ENCODE data around the gene HMGCL. TPM values are rescaled to one million over a fixed set of nuclear protein-coding genes. Genes with fewer than 3 reads are reported as not detected.
A peak's percentile ranks its signal among the peaks of the same experiment; 100 is the strongest.
"Not testable (repeated sequence)": the region's sequence is repeated elsewhere in the genome, so short reads cannot be mapped to it uniquely, and the experiment has no call there.

HMGCL gene
- polyA plus RNA-seq, 4 donors: 21.2 to 77.3 (median 64.7) TPM

DNA sequence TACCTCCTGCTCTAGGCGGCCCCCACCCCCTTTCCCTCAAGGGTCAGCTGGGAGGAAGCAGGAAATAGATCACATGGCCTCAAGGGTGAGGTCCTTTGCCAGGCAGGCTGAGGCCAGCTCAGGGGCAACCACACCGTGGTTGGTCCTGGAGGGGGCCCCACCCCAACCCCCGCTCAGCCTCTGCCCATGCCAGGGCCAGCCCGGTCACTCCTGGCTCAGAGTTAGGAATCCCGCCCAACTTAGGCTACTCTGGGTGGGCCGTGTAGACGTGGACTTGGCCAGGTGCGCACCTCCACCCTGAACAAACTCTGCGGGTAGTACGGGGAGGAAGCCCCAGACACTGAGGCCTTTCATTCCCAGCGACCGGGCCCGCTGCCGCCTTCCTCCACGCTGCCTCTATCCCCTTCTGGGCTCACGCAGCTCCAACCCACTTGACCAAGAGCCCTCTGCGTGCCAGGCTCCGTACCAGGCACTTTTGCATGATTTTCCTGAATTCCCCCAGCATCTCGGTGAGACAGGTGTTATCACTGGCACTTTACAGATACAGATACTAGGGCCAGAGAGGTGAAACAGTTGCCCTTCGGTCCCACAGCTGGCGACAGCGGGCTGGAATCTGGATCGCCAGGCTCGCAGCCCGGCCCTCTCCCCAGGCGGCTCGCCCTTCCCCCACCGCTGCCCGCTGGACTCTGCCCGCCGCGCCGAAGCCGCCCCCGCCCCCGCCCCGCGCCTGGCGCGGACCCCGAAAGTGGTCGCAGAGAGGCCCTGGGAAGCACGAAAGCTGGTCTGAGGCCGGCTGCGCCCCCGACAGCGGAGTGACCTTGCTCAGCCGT is 25.4 kb downstream of the HMGCL start:
- DNase-seq (ENCODE audit: low read depth in 4 of 4, low spot score in 3 of 4): no peak

DNA sequence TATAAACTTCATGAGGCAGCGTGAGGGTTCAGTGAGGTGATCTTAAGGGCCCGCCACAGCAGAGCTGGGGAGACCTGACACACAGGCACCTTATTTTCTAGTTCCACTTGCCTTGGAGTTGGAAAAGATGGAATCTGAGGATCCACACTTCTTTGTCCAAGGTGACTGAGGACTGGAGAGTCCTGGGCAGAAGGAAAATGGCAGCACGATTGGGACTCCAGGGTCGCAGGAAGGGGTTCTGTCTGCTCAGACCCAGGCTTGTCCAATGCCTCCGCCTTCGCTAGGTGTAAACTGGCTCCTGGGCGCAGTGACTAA is 26.0 kb downstream of the HMGCL start:
- no peak for DNase-seq (ENCODE audit: low read depth in 4 of 4, low spot score in 3 of 4)

DNA sequence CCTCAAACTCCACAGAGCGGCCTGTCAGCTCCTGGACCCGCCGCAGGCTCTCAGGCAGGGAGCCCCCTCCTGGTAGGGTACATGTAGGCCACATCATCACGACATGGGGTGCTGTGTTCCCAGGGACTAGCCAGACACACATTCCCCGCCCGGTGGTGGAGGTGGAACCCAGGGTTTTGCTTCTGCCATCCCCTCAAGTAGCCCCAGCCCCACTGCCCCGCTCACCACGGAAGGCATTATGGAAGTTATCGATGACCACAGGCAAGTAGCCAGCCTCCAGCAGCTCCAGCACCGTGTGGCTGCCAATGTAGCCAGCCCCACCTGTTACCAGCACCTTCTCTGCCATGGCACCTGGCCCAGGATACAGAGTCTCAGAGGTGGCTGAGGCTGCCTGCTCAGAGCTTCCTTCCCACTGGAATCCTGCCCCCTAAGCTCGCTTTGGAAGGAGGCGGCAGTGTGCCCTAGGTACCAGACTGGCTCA is 26.5 kb downstream of the HMGCL start:
- DNase-seq (ENCODE audit: low read depth in 4 of 4, low spot score in 3 of 4): no peak

DNA sequence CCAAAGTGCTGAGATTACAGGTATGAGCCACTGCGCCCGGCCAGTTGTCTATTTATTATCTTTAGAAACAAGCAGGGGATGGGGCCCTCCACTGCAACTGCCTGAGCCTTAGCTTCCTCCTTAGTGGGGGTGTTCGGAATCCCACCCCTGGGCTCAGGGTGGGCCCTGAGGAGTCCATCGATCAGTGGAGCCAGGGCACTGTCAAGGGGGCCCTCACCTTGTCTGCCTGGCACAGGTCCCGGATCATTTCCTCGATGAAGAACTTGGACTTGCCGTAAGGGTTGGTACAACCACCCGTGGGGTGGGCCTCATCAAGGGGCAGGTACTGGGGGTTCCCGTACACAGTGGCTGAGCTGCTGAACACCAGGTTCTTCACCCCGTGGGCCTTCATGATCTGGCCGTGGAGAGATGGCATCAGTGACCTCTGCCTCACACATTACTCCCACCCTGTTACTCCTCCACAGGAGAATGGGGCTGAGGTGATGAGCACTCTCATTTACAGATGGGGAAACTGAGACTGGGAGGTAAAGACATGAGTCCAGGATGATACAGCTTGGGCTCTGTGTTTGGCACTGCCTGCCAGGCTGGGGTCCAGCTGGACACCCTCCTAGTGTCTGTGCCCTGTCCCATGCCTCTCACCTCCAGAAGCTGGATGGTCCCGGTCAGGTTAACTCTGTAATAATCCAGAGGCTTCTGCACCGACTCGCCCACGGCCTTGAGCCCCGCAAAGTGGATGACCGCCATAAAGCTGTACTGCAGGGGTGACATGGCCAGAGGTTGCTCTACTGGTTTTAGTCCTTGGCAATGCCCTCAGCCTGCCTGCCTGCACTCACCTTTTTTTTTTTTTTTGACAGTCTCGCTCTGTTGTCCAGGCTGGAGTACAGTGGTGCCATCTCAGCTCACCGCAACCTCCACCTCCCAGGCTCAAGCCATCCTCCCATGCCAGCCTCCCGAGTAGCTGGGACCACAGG is 27.5 kb downstream of the HMGCL start:
- no peak for DNase-seq (ENCODE audit: low read depth in 4 of 4, low spot score in 3 of 4)

DNA sequence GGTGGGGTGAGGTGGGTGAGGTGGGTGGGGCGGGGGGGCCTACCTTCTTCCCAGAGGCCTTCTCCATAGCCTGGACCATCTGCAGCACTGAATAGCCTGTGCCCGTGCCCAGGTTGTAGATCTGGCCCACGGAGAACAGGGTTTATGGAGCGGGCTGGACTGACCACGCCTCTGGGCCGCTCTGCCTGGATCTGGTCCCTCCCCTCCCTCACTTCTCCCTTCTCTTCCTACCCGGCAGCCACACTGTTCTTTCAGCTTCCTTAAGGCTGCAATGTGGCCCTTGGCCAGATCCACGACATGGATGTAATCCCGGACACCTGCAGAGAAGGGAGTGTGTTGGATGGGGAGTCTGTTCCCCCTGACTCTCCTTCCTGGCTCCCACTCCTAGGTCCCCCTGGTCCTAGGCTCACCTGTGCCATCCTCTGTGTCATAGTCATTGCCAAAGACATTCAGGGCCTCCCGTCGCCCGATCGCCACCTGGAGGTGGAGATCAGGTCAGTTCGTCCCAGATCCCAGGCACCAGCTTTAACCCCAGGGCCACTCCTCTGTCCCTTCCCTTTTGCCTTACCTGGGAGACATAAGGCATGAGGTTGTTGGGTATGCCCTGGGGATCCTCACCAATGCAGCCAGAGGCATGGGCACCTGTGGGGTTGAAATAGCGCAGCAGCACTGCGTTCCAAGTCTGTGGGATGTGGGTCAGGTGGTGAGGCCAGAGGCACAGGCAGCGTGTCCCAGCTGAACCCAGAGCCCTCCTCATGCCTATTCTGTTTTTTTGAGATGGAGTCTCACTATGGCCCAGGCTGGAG is 28.6 kb downstream of the HMGCL start:
- DNase-seq (ENCODE audit: low read depth in 4 of 4, low spot score in 3 of 4): no peak

DNA sequence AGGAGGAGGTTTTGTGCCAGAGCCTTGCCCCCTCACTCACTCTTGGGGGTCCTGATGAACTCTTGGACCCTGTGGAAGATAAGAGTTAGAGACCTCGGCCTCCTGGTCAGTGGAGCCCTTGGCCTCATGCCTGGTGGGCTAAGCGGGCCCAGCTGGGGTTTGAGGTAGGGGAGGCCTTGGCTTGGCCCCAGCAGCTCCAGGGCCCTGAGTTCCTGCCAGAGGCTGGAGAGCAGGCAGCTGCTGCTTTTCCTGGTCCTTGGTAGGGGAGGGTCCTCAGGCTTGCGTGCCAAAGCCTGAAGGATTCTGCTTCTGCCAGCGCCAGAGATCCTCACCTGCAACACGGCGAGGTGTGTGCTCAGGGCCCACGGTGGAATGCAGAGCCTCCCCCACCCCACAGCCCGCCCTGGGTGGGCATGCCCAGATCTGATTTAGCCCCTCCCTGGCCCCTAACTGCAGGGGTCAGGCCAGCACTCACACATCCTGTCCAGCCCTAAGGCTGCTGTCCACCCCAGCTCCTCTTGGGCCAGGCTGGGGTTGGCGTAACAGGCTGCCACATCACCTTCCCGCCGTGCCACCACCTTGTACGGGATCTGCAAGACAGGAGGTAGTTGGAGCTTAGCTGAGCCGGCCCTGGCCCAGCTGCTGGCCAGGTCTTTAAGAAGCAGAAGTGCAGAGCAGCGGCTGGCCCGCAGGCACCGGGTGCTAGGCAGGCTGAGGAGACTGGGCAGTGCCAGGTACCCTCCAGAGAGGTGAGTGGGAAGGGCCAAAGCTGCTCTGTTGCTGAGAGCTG is 29.4 kb downstream of the HMGCL start:
- no peak for DNase-seq (ENCODE audit: low read depth in 4 of 4, low spot score in 3 of 4)

DNA sequence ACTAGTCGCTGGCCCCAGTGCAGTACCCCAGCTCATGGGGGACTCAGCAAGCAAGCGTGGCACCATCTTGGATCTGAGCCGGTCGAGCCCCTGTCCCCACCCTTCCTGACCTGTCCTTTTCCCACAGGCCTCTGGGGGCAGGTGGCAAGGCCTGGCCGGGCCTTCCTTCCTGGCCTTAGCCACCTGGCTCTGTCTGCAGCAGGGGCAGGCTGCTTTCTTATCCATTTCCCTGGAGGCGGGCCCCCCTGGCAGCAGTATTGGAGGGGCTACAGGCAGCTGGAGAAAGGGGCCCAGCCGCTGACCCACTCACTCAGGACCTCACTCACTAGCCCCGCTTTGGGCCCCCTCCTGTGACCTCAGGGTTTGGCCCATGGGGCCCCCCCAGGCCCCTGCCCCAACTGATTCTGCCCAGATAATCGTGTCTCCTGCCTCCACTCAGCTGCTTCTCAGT is 30.5 kb downstream of the HMGCL start:
- not testable (repeated sequence) for DNase-seq (ENCODE audit: low read depth in 4 of 4, low spot score in 3 of 4)

DNA sequence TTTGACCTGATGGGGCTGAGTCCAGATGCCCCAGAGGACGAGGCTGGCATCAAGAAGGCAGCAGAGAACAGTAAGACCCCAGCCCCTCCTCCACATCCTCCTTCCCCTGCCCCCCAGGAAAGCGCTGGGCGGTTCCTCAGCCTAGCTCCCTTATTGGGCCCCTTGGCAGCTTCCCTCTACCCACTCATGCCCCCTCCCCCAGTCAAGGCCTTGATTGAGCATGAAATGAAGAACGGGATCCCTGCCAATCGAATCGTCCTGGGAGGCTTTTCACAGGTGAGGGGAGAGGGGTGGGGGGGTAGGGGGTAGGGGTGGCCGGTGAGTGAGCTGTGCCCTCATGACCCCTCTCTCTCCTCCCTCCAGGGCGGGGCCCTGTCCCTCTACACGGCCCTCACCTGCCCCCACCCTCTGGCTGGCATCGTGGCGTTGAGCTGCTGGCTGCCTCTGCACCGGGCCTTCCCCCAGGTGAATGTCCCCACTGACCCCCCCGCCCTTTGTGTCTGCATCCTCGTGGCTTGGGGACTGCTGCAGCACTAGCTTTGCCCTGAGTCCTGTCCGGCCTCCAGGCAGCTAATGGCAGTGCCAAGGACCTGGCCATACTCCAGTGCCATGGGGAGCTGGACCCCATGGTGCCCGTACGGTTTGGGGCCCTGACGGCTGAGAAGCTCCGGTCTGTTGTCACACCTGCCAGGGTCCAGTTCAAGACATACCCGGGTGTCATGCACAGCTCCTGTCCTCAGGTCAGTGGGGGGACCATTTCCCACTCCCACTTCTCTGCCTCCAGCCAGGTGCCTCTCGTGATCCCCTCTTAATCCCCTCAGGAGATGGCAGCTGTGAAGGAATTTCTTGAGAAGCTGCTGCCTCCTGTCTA is 31.1 kb downstream of the HMGCL start:
- no peak for DNase-seq (ENCODE audit: low read depth in 4 of 4, low spot score in 3 of 4)

DNA sequence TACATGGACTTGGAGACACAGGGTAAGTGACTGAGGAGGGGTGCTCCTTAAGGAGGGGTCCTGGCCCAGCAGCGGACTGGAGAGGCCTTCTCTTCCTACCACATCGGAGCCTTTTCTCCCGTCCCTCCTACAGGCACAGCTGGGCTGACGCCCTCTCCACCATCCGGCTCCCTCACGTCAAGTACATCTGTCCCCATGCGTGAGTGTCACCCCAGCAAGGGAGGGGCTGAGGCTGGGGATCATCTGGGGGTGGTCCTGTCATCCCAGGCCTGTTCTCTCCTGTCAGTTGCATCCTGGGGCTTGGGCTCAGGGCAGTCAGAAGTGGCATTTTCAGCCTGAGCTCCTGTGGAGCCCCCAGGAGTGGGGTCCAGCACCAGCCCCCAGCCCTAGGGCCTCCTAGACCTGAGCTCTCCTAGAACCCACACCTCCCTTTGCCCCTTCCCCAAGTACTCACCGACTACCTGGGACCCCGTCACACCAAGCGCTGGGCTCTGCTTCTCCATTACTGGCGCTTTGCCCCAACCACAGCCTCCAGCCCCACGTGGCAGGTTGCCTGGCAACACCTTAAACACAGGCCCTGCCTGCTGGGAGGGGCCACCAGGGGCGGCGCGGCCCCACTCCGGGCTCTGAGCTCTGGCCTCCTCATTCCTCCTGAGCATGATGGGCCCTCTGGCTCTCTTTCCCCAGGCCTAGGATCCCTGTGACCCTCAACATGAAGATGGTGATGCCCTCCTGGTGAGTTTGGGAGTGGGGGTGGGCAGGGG is 32.0 kb downstream of the HMGCL start:
- no peak for DNase-seq (ENCODE audit: low read depth in 4 of 4, low spot score in 3 of 4)

DNA sequence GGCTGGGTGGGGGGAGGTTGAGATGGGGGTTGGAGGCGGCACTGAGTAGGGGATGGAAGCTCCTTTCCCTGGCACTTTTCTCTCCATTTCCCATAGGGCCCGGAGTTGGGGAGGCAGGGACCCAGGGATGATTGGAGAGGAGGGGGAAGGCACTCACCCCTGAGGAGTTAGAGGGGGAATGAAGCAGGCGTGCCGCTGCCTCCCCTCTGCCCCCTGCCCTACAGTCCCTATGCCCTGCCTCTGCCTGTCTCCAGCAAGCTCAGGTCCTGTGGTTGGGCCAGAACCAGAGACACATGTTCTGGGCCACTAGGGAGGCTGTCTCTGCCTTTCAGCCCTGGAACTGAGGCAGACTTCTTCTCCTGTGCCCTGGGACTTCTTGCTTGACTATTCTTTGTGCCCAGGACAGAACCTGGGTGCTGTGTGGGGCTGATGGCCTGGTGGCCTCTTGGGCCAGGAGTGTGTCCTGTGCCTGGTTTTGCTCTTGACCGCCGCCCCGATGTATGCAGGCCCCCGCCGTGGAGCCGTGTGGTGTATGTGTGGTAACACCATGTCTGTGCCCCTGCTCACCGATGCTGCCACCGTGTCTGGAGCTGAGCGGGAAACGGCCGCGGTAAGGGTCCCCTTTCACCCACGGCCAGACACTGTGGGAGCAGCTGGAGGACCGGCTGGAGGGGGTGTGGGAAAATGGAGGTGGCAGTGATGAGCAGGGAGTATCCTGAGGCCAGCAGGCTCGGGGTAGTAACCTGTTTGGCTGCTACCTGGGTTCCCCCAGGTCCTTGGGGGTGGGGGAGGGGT is 32.9 kb downstream of the HMGCL start:
- DNase-seq (ENCODE audit: low read depth in 4 of 4, low spot score in 3 of 4): no peak

DNA sequence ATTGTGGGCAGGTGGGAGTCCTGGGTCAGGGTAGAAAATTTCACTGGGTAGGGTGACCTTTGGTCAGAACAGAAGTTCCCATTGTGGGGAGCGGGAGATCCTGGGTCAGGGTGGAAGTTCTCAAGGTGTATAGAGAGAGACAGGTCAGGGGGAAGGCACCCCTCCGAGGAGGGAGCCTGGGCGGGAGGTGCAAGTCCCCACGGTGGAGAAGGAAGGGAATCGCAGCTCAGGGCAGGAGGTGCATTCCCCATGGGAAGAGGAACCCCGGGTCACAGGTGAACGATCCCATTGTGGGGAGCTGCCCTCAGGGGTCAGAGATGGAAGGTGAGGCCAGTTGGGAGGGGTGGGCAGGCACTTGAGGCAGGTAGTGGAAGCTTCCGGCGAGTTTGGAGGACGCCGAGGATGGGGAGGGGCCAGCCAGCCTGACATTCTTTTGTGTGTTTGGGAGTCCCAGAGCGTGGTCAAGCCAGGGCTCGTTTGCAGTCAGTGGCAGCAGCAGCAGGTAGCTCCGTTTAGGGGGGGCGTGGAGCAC is 33.6 kb downstream of the HMGCL start:
- DNase-seq (ENCODE audit: low read depth in 4 of 4, low spot score in 3 of 4): no peak

DNA sequence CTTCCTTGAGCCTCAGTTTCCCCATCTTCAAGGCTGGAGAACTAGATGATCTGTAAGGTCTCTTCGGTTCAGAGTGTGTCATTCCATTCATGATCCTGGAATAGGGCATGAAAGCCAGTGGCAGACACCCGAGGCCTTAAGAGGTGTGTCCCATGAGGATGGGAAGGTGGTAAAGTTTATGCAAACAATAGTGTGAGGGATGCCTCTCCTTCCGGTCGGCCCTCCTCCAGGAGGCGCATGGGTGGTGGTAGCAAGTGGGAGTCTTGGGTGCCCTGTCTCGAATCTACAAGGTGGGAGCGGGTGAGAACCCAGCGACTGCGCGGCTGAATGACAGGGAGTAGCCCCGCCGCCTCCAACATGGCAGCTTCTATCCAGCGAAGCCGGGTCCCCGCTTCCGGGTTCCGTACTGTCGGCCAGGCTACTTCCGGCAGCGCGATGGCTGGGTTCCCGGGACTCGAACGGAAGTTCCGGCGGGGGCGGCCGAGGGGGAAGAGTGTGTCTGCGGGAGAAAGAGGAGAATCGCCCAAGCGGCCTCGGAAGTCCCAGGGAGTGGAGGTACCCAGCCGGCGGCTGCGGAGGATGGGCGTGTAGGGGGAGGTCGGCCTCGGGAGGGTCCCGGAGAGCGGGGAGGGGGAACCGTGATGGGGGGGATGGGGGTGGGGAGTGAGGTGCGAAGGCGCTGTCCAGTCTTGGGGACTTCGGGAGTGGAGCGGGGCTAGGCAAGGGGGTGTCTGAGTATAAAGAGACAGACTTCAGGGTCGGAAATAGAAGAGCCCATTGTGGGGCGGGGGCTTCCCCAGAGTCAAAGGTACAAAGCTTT is 34.3 kb downstream of the HMGCL start, which contains the start of gene LYPLA2:
LYPLA2 (plus strand) TSS at position 450 of the 820 bp plus-strand sequence. CDS start 1,538 bp downstream, outside the sequence.
- peak in 3 of 4 donors; percentile 67 to 83 (median 75) for DNase-seq (ENCODE audit: low read depth in 4 of 4, low spot score in 3 of 4)

DNA sequence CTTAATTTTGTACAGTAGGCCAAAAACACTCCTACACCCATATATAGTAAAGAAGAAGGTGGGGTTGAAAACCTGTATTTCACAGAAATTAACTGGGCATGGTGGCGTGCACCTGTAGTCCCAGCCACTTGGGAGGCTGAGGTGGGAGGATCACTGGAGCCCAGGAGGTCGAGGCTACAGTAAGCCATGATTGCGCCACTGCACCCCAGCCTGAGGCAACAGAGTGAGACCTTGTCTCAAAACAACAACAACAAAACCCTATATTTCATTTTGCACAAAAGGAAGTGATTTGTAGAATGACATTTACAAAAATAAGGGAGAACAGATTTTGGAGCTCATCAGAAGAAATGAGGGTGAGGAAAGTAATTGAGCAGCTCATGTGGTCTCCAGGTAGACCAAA is 36.5 kb downstream of the HMGCL start:
- DNase-seq (ENCODE audit: low read depth in 4 of 4, low spot score in 3 of 4): no peak

DNA sequence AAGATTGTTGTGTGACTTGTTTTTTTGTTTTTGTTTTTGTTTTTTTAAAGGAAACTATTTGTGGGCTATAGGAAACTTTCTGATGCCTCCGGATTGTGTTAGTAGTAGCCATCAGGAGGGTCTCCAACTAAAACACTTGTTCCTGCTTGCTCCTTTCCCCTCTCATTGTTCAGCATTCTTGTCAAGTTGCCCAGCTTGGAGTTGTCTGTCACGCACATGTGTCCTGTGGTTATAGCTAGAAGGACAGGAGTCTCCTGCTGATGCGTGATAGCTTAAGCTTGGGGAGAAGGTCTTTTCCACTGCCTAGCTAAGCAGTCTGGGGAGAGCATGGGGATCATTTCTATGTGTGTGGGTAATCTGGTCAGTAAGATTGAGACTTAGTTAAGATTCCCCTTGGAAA is 37.5 kb downstream of the HMGCL start:
- DNase-seq (ENCODE audit: low read depth in 4 of 4, low spot score in 3 of 4): no peak

DNA sequence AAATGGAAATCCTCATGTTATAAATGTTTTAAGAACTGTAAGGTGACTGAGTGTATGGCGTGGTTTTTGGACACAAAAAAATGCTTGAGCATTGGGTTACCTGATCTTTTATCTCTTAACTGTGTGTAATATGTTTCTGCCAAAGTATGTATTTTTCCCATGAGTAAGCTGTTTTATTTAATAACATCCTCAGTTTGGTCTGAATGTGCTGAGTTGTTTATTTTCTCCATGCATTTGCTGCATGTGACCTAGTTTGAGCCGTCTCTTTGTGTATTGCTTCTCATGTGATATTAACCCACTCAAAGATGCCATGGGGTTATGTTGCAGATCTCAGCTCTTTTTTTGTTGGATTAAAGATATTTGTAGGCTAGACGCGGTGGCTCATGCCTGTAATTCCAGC is 40.4 kb downstream of the HMGCL start:
- DNase-seq (ENCODE audit: low read depth in 4 of 4, low spot score in 3 of 4): no peak

DNA sequence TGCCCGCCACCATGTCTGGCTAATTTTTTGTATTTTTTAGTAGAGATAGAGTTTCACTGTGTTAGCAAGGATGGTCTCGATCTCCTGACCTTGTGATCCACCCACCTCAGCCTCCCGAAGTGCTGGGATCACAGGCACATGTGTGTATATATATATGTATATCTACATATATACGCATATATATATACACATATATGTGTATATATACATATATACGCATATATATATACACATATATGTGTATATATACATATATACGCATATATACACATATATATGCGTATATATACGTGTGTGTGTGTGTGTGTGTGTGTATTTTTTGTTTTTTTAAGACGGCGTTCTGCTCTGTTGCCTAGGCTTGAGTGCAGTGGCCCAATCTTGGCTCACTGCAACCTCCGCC is 42.1 kb downstream of the HMGCL start:
- DNase-seq (ENCODE audit: low read depth in 4 of 4, low spot score in 3 of 4): not testable (repeated sequence)

Measured in left renal pelvis (tissue), 4 donors.